ENCODE measurements around the gene AOC3.
A peak's percentile ranks its signal among the peaks of the same experiment; 100 is the strongest.

AOC3 gene

DNA sequence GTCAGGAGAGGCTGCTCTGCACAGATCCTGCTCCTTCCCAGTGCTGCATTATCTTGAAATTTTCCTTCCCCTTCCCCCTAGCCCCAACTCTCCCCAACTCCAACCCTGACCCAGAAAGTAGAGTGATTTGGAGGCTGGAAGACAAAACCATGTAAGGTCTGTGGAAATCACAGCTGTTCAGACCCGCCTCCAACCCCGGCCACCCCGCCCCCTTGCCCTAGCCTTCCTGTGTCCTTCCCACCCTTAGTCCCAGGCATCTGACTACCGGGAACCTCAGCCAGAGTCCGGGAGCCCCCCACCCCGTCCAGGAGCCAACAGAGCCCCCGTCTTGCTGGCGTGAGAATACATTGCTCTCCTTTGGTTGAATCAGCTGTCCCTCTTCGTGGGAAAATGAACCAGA is at the start of gene AOC3:
Gene AOC3 (plus strand): TSS at position 246 of the 400 bp plus-strand sequence. CDS start 145 bp downstream, at position 391.
- no peak for DNase-seq

GRCh38 chr17:42803074-42803883 is 47.7 kb upstream of the AOC3 start:
- DNase-seq = no peak

GRCh38 chr17:42804918-42805367 is 46.1 kb upstream of the AOC3 start:
- no peak for DNase-seq

DNA sequence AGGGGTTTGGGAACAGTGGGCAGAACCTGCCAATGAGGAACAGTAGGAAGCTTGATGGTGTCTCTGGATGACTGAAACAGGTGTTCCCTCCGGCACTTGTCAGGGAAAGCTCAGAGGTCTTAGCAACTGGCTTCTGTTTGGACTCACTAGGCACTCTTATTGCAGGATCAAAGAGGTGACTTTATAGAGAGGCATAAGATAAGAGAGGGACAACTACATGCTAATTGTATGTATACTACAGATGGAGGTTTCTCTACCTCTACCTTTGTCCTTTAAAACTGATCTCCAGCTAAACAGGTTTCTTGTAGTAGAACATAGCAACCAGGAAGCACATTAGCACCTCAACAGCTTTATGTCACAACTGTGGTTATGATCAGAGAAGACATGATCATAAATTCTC is 44.8 kb upstream of the AOC3 start:
- no peak for DNase-seq

DNA sequence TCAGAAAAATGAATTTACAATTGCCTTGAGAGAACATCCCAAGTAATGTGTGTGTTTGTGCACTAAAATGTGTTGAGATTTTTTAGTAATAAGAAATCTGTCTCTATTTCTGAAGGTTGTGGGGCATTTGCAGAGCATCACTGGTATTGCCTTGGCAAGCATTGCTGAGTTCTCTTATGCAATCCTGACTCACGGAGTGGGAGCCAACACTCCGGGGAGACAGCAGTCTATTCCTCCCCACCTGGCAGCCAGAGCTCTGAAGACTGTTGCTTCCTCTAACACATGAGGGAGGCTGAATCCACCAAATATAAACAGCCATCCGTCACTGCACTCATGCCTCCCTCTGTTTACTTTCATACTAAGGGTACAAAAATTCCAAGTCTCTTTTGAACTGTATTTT is 41.7 kb upstream of the AOC3 start:
- no peak for DNase-seq

- DNase-seq = no peak
These were observed 36.2 kb upstream of the AOC3 start for GRCh38 chr17:42814633-42815399.

DNA sequence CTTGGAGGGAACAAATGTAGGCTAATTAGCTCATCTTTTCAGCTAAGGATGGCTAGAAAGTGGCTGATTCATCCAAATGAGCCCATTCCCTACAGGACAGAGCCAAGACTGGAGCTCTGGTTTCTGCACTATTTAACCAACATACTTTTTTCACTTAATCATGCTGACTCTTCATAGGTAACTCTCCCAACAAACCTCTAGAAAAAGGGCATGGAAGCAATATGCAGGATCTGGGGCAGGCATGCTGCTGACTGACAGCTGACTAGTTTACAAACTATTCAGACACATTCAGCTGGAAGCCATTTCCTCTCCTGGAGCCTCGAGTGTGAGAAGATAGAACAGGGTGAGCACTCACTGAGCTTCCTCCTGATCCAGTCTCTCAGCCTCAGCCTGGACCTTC is 33.1 kb upstream of the AOC3 start:
- DNase-seq = no peak

- no peak for DNase-seq
These were observed 32.6 kb upstream of the AOC3 start for GRCh38 chr17:42818379-42818778.

DNA sequence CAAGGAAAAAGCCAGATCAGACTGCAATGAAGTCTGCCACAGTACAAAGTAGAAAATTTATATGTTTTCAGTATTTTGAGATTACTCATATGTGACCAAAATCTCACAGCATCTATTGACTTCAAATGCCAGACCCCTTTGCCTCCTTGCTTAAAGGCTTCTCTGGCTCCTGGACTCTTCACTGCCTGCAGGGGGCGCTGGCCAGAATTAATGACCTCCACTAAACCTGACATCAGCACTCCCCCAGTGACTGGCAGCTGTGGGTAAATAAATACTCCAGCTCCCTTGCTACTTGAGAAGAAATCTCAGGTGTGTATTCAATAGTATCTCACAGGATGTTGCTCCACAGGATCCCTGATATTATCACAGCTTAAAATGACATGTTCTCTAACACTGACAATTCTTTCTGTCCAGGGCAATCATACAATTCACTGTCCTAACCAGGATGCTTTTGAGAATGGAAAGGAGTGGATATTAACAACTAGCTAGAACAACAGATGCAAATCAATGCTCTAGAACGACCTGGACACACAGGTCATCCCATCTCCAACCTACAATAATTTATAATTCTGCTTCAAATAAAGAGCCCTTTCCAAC is 31.0 kb upstream of the AOC3 start:
- DNase-seq = peak; percentile 66

- DNase-seq = no peak
These were observed 29.8 kb upstream of the AOC3 start for GRCh38 chr17:42821176-42821575.

DNA sequence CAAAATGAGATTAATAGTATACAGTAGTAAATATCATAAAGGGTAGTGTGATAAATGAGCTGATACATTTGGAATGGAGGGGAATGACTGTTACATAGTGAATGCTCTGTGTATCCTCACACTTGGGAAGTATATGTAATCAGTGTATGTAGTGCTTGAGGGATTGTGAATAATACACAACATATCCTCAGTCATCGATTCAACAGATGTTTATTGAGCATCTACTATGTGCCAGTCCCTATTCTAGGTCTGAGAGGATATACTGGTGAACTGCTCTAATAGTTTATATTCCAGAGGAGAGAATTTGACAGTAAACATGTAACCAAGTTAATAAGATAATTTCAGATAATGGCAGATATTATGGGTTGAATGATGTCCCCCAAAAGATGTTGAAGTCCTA is 23.5 kb upstream of the AOC3 start:
- DNase-seq = no peak

- no peak for DNase-seq
These were observed 20.0 kb upstream of the AOC3 start for GRCh38 chr17:42830971-42831370.

- DNase-seq = peak; percentile 14
These were observed 18.6 kb upstream of the AOC3 start for GRCh38 chr17:42832213-42832933.

GRCh38 chr17:42832934-42833766 is 17.8 kb upstream of the AOC3 start, which contains the start of gene PSME3:
PSME3 (plus strand) TSS chr17:42833397; CDS start chr17:42833632, 235 bp downstream.
- DNase-seq = peak; percentile 91

- no peak for DNase-seq
These were observed 17.1 kb upstream of the AOC3 start for GRCh38 chr17:42833767-42834422.

DNA sequence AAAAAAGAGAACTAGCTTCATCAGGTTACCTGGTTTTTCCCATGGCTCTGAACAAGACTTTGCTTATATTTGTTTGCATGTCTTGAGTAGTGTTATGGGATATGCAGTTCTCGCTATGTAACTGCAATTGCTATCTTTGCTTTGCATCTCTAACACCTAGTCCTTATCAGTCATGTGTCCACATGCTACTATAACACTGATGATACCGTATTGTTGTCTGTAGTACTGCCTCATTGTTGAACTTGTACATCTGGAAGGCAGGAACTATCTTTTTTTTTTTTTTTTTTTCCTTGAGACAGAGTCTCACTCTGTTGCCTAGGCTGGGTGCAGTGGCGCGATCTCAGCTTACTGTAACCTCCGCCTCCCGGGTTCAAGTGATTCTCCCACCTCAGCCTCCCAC is 15.3 kb upstream of the AOC3 start:
- no peak for DNase-seq

- DNase-seq = no peak
These were observed 8.9 kb upstream of the AOC3 start for GRCh38 chr17:42841975-42842685.

- DNase-seq = no peak
These were observed 7.6 kb upstream of the AOC3 start for GRCh38 chr17:42843358-42843934.

DNA sequence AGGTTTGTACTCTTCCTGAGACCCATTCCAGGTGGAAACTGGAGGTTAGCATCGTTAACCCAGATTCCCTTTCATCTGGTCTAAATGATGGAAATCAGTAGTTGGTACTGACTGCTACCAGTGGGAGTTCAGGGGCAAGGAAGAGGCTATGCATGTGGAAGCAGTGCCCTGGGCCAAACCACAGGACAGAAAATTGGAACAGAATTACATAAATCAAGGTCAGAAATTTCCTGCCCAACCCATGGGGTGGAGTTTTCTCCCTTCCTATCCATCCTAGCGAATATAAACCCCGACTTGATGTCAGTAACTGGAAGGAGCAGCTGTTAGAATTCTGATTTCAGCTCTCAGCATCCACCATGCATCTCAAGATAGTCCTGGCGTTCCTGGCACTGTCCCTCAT is 6.7 kb upstream of the AOC3 start, which contains the start of gene AOC2:
Gene AOC2 (plus strand): TSS at position 310 of the 400 bp plus-strand sequence. CDS start 47 bp downstream, at position 357.
- DNase-seq = no peak

All from CD4-positive, alpha-beta T cell treated with Interleukin-6 for 4 hours (primary cell).